NOMO-1 treated with DMSO at 0.1 percent for 48 hours (cell line): ENCODE measurements around the gene ALDH3A2.
"Not testable (repeated sequence)": the region's sequence is repeated elsewhere in the genome, so short reads cannot be mapped to it uniquely, and the experiment has no call there.

ENCODE experiments used
- DNase-seq: peaks from one replicate; lab custom pipeline; 2025; ENCODE audit not compliant: unreplicated experiment; lab: John Stamatoyannopoulos, UW

The ALDH3A2 gene

GRCh38 chr17:19677736-19678379, 29.3 kb downstream of the ALDH3A2 start:
- no peak for DNase-seq

GRCh38 chr17:19678581-19679453, 30.3 kb downstream of the ALDH3A2 start:
- no peak for DNase-seq

DNA sequence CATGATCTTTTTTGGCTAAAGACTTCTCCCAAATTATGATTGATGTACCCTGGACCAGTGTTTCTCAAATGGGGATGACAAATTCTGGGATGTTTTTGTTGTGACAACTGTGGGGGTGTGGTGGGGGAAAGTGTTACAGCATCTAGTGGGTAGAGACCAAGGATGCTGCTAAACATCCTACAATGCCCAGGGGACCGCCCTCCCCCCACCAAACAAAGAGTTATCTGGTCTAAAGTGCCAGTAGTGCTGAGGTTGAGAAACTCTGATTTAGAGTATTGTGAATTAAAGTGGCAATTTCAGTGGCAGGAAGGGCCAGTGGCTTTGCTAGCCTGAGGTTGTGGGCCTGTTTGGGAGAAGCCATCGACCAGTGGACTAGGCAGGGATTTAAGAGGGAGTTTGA, 34.6 kb downstream of the ALDH3A2 start:
- no peak for DNase-seq

GRCh38 chr17:19684909-19685580, 36.5 kb downstream of the ALDH3A2 start:
- DNase-seq, result not testable (repeated sequence)

- peak; percentile 6 for DNase-seq
These were observed 38.0 kb downstream of the ALDH3A2 start for GRCh38 chr17:19686400-19687090.

GRCh38 chr17:19702217-19702641, 53.7 kb downstream of the ALDH3A2 start:
- DNase-seq, result peak; percentile 81

- DNase-seq, result no peak
These were observed 54.7 kb downstream of the ALDH3A2 start for GRCh38 chr17:19703106-19703827.

GRCh38 chr17:19703828-19704613, 55.5 kb downstream of the ALDH3A2 start:
- DNase-seq, result no peak

GRCh38 chr17:19705201-19705600, 56.6 kb downstream of the ALDH3A2 start:
- no peak for DNase-seq

DNA sequence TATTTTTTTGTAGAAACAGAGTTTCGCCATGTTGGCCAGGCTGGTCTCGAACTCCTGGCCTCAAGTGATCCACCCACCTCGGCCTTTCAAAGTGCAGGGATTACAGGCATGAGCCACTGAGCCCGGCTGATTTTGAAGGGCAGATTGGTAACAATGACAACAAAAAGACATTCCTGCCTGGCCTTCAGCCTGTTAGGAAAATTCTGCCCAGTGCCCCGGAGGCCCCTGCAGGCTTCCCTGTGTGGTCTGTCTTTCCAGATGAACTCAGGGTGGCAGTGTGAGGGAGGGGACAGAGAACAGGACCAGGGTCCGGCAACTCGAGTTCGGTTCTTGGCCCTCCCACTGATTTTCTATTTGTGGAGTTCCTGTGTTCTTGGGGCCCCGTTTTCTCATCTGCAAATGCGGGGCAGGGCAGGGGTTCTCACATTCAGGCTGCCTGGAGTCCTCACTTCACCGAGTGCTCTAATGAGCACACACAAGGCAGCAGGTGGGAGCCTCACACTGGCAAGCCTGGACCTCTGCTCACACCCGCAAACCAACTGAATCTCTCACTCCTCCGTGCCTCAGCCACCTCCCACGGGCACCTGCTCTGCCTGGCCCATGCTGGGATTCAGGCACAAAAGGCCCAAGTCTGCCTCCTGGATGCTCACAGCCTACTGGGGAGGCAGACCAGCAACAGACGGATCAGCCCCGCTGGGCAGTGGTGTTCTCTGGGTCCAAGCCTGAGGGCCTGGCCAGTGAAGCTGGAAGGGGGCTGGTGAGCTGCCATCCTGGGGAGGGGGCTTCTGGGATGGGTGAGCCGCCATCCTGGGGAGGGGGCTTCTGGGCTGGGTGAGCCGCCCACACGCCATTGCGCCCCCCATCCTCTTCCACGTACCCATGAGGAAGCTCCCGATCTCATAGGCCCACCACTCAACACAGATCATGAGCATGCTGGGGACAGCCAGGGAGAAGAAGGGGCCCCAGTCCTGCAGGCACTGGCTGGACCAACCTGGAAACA, 57.5 kb downstream of the ALDH3A2 start:
- no peak for DNase-seq

DNA sequence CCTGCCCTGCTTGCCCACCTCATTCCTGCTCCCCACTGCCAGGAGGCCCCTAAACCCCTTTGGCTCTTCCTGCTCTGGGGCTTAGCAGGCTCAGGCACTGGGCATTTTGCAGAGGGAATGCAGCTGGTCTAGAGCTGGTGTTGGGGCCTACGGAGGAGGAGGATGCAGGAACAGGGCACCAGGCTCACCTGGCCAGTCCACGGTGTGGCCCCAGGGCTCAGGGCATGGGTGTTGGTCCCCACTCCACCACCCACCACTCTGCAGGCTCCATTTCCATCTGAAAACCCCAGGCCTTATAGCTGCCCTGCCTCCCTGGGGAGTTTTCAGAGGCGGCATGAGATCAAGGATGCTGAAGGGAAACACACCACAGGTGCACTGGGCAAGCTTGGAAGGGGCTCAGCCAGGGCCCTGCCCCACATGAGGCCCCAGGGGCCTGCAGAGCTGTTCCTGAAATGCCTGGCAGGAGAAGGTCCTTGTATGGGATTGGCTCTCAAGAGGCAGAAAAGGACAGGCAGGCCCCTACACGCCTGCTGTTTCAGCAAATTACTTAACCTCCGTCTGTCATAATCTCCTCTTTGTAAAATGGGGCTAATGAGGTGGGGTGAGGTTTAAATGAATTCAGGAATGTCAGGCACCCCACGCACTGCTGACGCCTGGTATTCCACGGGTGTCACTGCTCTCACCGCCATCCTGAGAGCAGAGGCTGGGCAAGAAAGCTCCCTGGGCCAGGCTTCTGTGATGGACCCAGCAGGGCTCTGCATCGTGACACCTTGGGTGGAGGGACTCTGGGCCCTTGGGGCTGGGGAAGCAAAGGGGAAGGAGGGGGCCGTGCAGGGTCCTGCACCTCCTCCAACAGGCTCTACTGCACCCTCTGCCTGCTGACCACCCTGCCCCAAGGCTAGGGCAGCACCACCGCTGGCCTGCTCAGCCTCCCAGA, 58.5 kb downstream of the ALDH3A2 start:
- DNase-seq, result peak; percentile 18

DNA sequence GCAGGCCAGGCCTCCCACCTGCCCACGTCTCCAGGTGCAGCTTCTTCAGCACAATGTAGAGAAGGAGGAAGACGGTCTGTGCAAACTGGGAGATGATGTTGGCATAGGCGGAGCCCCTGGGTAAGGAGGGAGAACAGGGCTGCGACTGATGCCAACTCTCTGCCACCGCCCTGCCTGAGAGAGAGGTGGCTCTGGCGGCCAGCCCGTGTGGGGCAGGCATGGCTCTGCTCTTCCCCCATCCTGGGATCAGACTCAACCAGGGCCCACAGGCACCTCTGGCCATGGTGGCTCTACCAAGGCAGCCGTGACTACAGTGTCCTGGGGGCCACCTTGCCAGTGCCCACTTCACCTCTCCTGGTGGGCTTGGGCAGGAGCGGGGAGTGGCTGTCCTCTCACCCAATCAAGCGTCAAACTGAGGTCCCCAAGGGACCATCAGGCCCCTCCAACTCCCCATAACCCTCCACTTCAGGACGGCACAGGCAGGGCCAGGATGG, 59.2 kb downstream of the ALDH3A2 start:
- DNase-seq, result no peak

DNA sequence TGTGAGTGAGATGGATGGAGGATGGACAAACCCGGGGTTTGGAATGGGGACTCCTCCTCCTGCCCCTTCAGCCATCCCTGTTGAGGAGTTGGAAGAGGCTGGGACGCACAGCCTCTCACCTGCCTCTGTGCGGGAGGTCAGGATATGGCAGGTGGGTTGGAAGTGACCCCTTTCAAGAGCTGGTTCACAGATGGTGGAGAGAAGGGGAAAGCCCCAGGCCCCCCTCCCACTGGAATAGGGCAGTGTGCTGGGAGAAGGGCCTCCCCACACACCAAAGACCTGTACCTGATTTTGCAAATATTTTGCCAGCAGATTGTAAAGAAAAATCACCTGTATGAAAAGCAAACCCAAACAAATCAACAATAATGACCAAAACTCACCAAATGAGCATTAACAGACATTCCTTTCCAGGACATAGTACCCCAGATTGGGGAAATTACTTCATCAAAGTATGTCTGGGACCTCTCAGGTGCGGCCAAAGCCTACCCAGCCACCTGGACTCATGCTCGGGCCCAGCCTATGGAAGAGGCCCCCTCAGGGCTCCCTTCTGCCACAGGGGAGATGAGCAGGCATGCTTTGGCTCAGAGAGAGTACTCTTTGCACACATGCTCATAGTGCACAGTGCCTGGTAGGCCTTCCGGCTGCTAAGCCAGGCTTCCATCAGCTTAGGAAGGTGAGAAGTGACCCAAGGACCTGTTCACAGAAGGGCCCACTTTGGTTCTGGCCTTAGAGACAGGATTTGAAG, 60.1 kb downstream of the ALDH3A2 start:
- DNase-seq, result no peak

DNA sequence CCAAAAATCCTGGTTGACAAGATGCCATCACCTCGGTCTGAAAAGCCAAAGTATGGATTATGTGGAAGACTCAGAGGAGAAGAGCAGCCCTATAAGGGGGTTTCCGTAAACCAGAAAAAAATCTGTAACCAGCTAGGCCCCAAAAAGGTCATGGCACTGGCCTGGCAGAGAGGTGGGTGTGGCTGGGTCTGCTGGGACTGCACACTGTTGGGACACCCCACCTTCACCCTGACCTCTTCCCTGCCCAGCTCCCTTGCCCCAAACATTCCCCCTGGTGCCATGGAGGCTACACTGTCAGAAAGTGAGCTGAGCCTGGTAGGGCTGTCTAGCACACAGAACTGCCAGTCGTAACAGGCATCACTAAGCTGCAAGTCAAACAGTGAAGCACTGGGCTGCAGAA, 61.3 kb downstream of the ALDH3A2 start:
- no peak for DNase-seq

GRCh38 chr17:19712436-19713004, 64.0 kb downstream of the ALDH3A2 start:
- no peak for DNase-seq

DNA sequence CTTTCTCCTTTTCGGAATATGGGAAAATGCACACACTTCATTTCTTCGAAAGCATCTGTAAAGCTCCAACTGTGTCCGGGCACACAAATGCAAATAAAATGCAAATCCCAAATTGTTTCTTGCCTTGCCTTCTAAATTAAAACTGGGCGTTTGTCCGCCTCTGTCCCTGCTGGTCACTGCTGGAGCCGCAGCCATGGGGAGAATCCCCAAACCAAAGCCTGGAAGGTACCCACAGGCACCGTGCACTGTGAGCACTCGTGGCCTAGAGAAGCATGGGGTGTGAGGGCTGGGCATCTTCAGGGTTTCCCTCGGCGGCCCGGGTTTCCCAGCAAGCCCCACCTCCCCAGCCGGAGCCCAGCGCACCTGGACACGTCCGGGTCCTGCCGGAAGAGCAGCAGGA, 64.9 kb downstream of the ALDH3A2 start:
- no peak for DNase-seq
